Coronary artery (tissue), 2 donors: ENCODE data around the gene PLBD2.
"Not testable (repeated sequence)": the region's sequence is repeated elsewhere in the genome, so short reads cannot be mapped to it uniquely, and the experiment has no call there.

Experiments
- DNase-seq: peaks from one replicate; pipeline ENCODE4 v3.0.0-alpha.2; 2017; ENCODE audit warnings: low spot score
- H3K27ac ChIP-seq, 2 donors: fragments of 200-600 bp; sonication (generic); one replicate each; pipeline ENCODE4 v1.5.1; 2016 to 2019
- H3K4me3 ChIP-seq: fragments of 200-600 bp; sonication (generic); 2 replicates; pipeline ENCODE4 v1.5.1; 2016; ENCODE audit warnings: mild to moderate bottlenecking, moderate library complexity
- TF ChIP-seq, protein P1 (sequence below): fragments of 200-600 bp; sonication (generic); IDR thresholded peaks from one replicate; pipeline ENCODE4 v1.5.1; 2019; ENCODE audit warnings: antibody characterized with exemption

PLBD2 gene

DNA sequence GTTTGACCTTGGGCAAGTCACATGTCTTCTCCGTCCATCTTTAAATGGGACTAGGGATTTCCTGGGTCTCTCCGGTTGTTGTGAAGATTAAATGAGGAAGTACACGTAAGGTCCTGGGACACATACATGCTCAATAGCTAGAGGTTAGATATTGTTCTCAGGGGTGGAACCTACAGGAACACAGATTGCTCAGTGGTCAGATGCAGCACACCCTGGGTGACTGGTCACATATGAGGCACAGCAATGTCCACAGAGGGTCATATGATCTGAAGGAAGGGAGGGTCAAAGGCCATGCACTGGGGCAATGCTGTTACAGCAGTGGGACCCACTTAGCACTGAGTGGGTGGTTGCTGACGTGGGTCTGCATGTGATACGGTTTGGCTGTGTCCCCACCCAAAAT lies 12.0 kb upstream of the PLBD2 start:
- TF ChIP-seq, protein P1, sequence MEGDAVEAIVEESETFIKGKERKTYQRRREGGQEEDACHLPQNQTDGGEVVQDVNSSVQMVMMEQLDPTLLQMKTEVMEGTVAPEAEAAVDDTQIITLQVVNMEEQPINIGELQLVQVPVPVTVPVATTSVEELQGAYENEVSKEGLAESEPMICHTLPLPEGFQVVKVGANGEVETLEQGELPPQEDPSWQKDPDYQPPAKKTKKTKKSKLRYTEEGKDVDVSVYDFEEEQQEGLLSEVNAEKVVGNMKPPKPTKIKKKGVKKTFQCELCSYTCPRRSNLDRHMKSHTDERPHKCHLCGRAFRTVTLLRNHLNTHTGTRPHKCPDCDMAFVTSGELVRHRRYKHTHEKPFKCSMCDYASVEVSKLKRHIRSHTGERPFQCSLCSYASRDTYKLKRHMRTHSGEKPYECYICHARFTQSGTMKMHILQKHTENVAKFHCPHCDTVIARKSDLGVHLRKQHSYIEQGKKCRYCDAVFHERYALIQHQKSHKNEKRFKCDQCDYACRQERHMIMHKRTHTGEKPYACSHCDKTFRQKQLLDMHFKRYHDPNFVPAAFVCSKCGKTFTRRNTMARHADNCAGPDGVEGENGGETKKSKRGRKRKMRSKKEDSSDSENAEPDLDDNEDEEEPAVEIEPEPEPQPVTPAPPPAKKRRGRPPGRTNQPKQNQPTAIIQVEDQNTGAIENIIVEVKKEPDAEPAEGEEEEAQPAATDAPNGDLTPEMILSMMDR = no peak
- Histone ChIP-seq H3K4me3 (no peak overlapping the region), H3K27ac (no peak overlapping the region)
- no peak for DNase-seq

DNA sequence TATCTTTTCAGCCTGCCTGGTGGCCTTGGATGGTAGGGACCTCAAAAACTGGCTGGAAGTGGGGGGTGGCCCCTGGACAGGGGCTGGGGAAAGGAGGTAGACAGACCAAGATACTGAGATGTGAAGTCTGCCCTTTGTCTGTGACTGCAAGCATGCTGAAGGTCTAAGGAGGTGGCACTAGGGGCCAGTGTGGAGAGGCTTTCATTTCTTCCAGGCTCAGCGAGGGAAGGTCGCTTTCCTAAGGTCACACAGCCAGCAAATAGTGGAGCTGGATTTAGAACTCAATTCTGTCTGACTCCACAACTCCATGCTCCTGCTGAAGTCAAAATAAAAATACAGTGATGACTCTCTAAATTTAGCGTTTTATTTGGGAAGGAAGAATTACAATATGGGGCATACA lies 11.3 kb upstream of the PLBD2 start:
- H3K27ac ChIP-seq = no peak overlapping the region
- TF ChIP-seq, protein P1 = no peak
- H3K4me3 ChIP-seq = no peak overlapping the region
- DNase-seq = no peak

DNA sequence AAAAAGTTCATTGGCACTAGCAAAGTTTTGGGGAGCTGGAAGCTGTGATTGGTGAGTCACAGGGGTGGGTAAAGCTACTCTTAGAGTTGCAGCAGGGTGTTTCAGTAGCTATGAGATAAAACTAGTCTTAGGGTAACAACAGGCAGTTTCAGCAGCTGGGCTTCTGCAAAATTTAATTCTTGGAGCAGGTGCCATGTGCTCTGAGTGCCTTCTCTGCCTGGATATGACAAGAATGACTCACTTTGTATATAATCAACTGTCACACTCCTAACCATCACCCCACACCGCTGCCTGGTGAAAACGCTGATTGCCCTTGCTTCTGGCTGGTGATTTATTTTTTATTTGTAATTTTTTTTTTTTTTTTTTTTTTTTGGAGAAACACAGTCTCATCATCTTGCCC lies 10.5 kb upstream of the PLBD2 start:
- TF ChIP-seq, protein P1 = no peak
- DNase-seq = no peak
- no peak overlapping the region for H3K27ac ChIP-seq
- H3K4me3 ChIP-seq = no peak overlapping the region

DNA sequence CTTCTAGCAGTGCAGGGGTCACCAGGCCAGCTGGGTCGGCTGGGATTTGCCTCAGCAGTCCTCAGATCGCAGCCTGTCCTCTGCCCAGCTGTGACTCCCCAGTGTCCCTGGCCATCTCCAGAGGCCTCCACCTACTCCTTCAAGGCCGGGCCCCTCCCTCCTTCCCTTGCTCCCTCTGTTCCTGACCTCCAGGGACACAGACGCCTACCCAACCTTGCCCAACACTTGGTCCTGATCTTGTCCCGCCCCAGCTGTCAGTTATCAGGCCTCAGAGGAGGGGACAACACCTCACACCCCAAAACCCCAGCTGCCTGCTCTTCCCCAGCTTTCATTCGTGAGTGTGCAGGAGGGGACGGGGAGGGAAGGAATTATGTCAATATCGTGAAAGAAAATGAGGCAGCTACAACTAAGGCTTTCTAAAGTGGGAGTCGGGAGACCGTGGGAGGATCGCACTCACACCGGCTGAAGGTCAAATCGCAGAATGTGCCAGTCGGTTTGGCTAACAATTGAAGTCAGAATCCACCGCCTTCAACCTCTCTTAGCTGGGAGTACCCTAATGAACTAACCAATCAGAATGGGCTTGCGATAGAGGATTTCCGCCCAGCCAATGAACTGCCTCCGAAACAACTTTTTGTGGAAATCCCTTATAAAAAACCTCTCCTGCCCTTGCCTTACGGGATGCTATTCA lies 9.4 kb upstream of the PLBD2 start:
- no peak for DNase-seq
- H3K27ac ChIP-seq = no peak overlapping the region
- TF ChIP-seq, protein P1 = no peak
- H3K4me3 ChIP-seq = no peak overlapping the region

DNA sequence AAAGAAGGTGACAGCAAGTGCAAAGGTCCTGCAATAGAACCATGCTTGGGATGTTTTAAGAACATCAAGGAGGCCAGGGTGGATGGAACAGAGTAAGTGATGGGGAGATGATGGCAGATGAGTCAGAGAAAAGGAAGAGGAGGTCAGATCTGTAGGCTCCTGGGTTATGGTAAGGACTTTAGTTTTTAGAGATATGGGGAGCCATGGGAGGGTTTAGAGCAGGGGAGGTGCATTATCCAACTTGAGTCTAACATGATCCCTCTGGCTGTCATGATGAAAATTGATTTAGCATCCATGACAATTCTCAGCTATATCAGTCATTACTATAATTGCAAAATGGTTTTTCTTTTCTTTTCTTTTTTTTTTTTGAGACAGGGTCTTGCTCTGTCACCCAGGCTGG lies 7.3 kb upstream of the PLBD2 start:
- no peak overlapping the region for H3K4me3 ChIP-seq
- no peak for DNase-seq
- H3K27ac ChIP-seq = no peak overlapping the region
- TF ChIP-seq, protein P1 = no peak

DNA sequence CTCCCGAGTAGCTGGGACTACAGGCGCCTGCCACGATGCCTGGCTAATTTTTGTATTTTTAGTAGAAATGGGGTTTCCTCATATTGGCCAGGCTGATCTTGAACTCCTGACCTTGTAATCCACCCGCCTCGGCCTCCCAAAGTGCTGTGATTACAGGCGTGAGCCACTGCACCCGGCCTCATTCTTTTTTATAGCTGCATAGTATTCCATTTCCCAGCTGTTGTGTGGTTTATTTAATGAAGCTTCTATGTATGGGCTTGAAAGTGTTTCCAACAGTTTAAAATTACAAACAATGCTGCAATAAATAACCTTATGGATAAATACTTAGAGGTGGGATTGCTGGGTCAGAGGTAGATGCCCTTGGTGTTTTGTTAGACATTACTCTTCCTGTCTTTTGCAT lies 4.2 kb upstream of the PLBD2 start:
- H3K4me3 ChIP-seq, DNase-seq, H3K27ac ChIP-seq: not testable (repeated sequence)

DNA sequence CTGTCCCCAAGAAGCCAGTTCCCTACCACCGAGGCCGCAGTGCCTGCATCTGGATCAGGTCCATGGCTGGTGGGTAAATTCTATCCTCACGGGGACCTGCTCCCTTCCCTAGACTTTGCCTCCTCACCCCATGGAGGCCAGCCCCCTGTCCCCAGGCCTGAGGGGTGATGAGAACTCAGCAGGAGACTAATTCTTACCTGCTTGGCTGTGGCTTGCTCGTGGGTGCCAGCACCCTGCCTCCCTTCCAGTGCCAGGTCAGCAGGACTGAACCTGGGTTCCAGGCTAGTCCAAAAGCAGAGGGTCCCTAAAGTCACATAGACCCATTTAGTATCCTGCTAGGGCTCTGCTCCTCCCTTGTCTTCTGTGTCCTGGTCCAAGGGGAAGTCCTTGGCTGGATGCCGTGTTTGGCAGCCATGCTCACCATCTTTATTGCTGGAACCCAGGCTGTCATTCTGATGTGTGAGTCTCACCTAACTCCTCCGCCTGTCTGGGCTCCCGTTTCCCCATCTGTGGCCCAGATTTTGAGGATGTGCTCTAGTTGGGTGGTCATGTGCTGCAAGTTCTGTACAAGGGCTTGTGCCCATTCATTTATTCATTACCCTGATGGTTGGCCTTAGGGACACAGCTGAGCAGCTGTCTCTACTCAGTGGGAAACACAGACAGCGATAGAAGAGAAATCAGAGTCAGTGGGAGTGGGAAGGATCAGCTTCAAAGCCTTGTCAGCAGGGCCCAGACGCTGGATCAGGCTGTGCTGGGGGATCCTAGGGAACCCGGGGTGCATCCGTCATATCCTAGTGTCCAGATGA lies 949 bp downstream of the PLBD2 start:
- H3K27ac ChIP-seq = peak overlapping the region; percentile 94 to 96
- peak overlapping the region; percentile 98 for H3K4me3 ChIP-seq
- DNase-seq = peak; percentile 80
- TF ChIP-seq, protein P1 = no peak
